Esophagus muscularis mucosa (tissue), 4 donors: ENCODE results near the gene PIERCE2. TPM values are rescaled to one million over a fixed set of nuclear protein-coding genes. Genes with fewer than 3 reads are reported as not detected.
"Not testable (repeated sequence)": the region's sequence is repeated elsewhere in the genome, so short reads cannot be mapped to it uniquely, and the experiment has no call there.

Experiments
- DNase-seq: peaks from one replicate; pipeline ENCODE4 v3.0.0-alpha.2; 2017; ENCODE audit errors: extremely low spot score
- H3K27ac ChIP-seq, 4 donors: fragments of 200-600 bp; sonication (generic); replicated peaks in 1 of 4; 1 replicate in 3 of 4; 2 replicates in 1 of 4; pipeline ENCODE4 v1.5.1; 2016 to 2019; ENCODE audit warnings: mild to moderate bottlenecking in 1 of 4
- H3K27me3 ChIP-seq, 4 donors: fragments of 200-600 bp; sonication (generic); one replicate each; pipeline versions ENCODE4 v1.5.1 to v1.6.0; 2016 to 2019
- H3K36me3 ChIP-seq, 4 donors: fragments of 200-600 bp; sonication (generic); one replicate each; pipeline ENCODE4 v1.5.1; 2016 to 2019
- H3K4me1 ChIP-seq, 4 donors: fragments of 200-600 bp; sonication (generic); one replicate each; pipeline ENCODE4 v1.5.1; 2016 to 2019
- H3K4me3 ChIP-seq, 4 donors: fragments of 200-600 bp; sonication (generic); 1 replicate in 2 of 4; 2 replicates in 2 of 4; pipeline ENCODE4 v1.5.1; 2016 to 2019; ENCODE audit warnings: mild to moderate bottlenecking in 4 of 4, moderate library complexity in 1 of 4
- H3K9me3 ChIP-seq, 4 donors: fragments of 200-600 bp; sonication (generic); 1 replicate in 3 of 4; 2 replicates in 1 of 4; pipeline ENCODE4 v1.5.1; 2016 to 2019
- CTCF ChIP-seq, 3 experiments: fragments of 200-600 bp in 2 of 3; fragments of 450-650 bp in 1 of 3; sonication (generic) in 2 of 3; IDR thresholded peaks; one replicate each; pipeline ENCODE4 v1.5.1; 2017 to 2019; ENCODE audit warnings: antibody characterized with exemption in 3 of 3, mild to moderate bottlenecking in 2 of 3, moderate library complexity in 1 of 3
- EP300 ChIP-seq: sonication (generic); formaldehyde crosslinking; IDR thresholded peaks from one replicate; pipeline ENCODE4 v1.6.1; 2017; ENCODE audit warnings: antibody characterized with exemption
- POLR2A ChIP-seq: fragments of 450-650 bp; IDR thresholded peaks from one replicate; pipeline ENCODE4 v1.6.1; 2017; ENCODE audit warnings: antibody characterized with exemption, moderate library complexity, mild to moderate bottlenecking, low read depth
- POLR2AphosphoS5 ChIP-seq, 2 donors: sonication (generic); formaldehyde crosslinking; IDR thresholded peaks; one replicate each; pipeline ENCODE4 v1.6.1; 2017; ENCODE audit warnings: antibody characterized with exemption in 2 of 2
- WGBS: methylation state at CpG from one replicate; pipeline ENCODE4 v1.1.5; 2018; 5-methylcytosine and 5-hydroxymethylcytosine counted together
- intact Hi-C: fragments of 100-400 bp; cut with DNase I; formaldehyde crosslinking; loops from one replicate; pipeline ENCODE4 v1.15.1; 2023
- total RNA-seq, 4 donors: library from RNA; depleted of rRNA; stranded (reverse); fragments of >200 nt; gene quantifications; one replicate each; pipeline versions ENCODE4 v1.1.0 to v1.2.1, GENCODE V29; 2016

The PIERCE2 gene
- total RNA-seq, 4 donors from 2014 or later, result 3.3 to 4.2 (median 3.6) TPM

GRCh38 chr15:55402707-55403106 is 5.6 kb upstream of the PIERCE2 start:
- no peak overlapping the region for H3K4me3 ChIP-seq
- peaks cover 0 to 2% (median 0%) of the 10 kb centered on the region in 4 donors for H3K36me3 ChIP-seq
- intact Hi-C loops, result loop anchor here (10.0 kb wide), 1 partner anchor 208 kb away; the partner anchor contains the start of gene RSL24D1
- no peaks in the 10 kb centered on the region for H3K9me3 ChIP-seq
- no peak for DNase-seq
- peaks cover 28 to 56% (median 51%) of the 10 kb centered on the region in 4 donors for H3K4me1 ChIP-seq
- TF ChIP-seq POLR2A, result no peak
- TF ChIP-seq CTCF (IDR thresholded peaks at IDR 0.05), result no peak
- no peak for TF ChIP-seq POLR2AphosphoS5 (IDR thresholded peaks at IDR 0.05)
- TF ChIP-seq EP300, result no peak
- no peaks in the 10 kb centered on the region for H3K27me3 ChIP-seq
- no peak overlapping the region for H3K27ac ChIP-seq

GRCh38 chr15:55403531-55403930 is 4.8 kb upstream of the PIERCE2 start:
- H3K27ac ChIP-seq, result peak overlapping the region in 1 of 4 donors; percentile 19
- H3K36me3 ChIP-seq, result no peaks in the 10 kb centered on the region
- H3K4me1 ChIP-seq, result peaks cover 28 to 56% (median 51%) of the 10 kb centered on the region in 4 donors
- TF ChIP-seq EP300 (no peak), POLR2A (no peak), CTCF (IDR thresholded peaks at IDR 0.05) (no peak), POLR2AphosphoS5 (IDR thresholded peaks at IDR 0.05) (no peak)
- intact Hi-C loops, result loop anchor here (10.0 kb wide), 1 partner anchor 209 kb away; the partner anchor contains the start of gene RSL24D1
- no peaks in the 10 kb centered on the region for H3K27me3 ChIP-seq
- H3K9me3 ChIP-seq, result no peaks in the 10 kb centered on the region
- no peak for DNase-seq
- no peak overlapping the region for H3K4me3 ChIP-seq

GRCh38 chr15:55407498-55408011 is 740 bp upstream of the PIERCE2 start:
- WGBS, result 1% methylated on average over 16 of the region's 20 CpGs
- peaks cover 30 to 60% (median 51%) of the 10 kb centered on the region in 4 donors for H3K4me1 ChIP-seq
- DNase-seq, result peak; percentile 91

GRCh38 chr15:55408976-55409375 is 681 bp downstream of the PIERCE2 start:
- H3K4me3 ChIP-seq, result peak overlapping the region; percentile 67 to 96 (median 92)
- peaks cover 16 to 46% (median 37%) of the 10 kb centered on the region in 4 donors for H3K4me1 ChIP-seq
- H3K9me3 ChIP-seq, H3K27me3 ChIP-seq, DNase-seq, H3K36me3 ChIP-seq: not testable (repeated sequence)
- WGBS, result 56% methylated on average over 14 of the region's 14 CpGs
- intact Hi-C loops, result loop anchor here (5.0 to 10.0 kb wide), 2 partner anchors 92 to 214 kb away; partner anchors contain the start of genes PIGB, PIGBOS1 and RSL24D1
- H3K27ac ChIP-seq, result peak overlapping the region; percentile 85 to 95 (median 93)

More at GRCh38 chr15:55407498-55408011, 740 bp upstream of the PIERCE2 start:
- intact Hi-C loops, result loop anchor here (5.0 to 10.0 kb wide), 2 partner anchors 90 to 213 kb away; partner anchors contain the start of genes PIGB, PIGBOS1 and RSL24D1
- TF ChIP-seq POLR2A (no peak), CTCF (IDR thresholded peaks at IDR 0.05) (no peak), POLR2AphosphoS5 (IDR thresholded peaks at IDR 0.05) (no peak), EP300 (no peak)
- H3K9me3 ChIP-seq, result no peaks in the 10 kb centered on the region
- H3K27ac ChIP-seq, result peak overlapping the region; percentile 85 to 95 (median 93)
- no peaks in the 10 kb centered on the region for H3K36me3 ChIP-seq
- H3K4me3 ChIP-seq, result peak overlapping the region; percentile 67 to 96 (median 92)
- no peaks in the 10 kb centered on the region for H3K27me3 ChIP-seq

GRCh38 chr15:55417678-55418077 is 9.4 kb downstream of the PIERCE2 start:
- H3K9me3 ChIP-seq, H3K27me3 ChIP-seq, DNase-seq, intact Hi-C loops, H3K27ac ChIP-seq, H3K4me3 ChIP-seq, H3K4me1 ChIP-seq, H3K36me3 ChIP-seq: not testable (repeated sequence)
- 85% methylated on average over 8 of the region's 8 CpGs for WGBS
